K562 (cell line): ENCODE results near the gene FYB1. TPM values are rescaled to one million over a fixed set of nuclear protein-coding genes. Genes with fewer than 3 reads are reported as not detected.

Experiments used
- CBX5 ChIP-seq: IDR thresholded peaks from 2 replicates; pipeline ENCODE4 v1.6.1; 2014; ENCODE audit warnings: low read depth, borderline replicate concordance
- CHD4 ChIP-seq: fragments of 200-600 bp; sonication (generic); IDR thresholded peaks from 3 replicates; pipeline ENCODE4 v1.6.1; 2012; ENCODE audit warnings: low read depth, mild to moderate bottlenecking, mixed read lengths, low read length, inconsistent platforms; ENCODE audit not compliant: insufficient read depth, insufficient replicate concordance, poor library complexity, severe bottlenecking
- ETS1 ChIP-seq: conservative IDR thresholded peaks from 2 replicates; pipeline ENCODE4 v1.6.1; 2011; ENCODE audit warnings: low read depth, mild to moderate bottlenecking, low read length; ENCODE audit not compliant: control insufficient read depth
- GATAD2B ChIP-seq: fragments of 450-650 bp; IDR thresholded peaks from 2 replicates; pipeline ENCODE4 v1.6.1; 2017; ENCODE audit warnings: mild to moderate bottlenecking, borderline replicate concordance
- HCFC1 ChIP-seq: IDR thresholded peaks from 2 replicates; pipeline ENCODE4 v1.6.1; 2012; ENCODE audit warnings: low read depth, low read length, improper control_type of control experiment
- KDM1A ChIP-seq, 2 experiments: fragments of 450-650 bp; IDR thresholded peaks; 2 replicates each; pipeline ENCODE4 v1.6.1; 2016; ENCODE audit warnings: mild to moderate bottlenecking in 2 of 2
- MTF1 ChIP-seq: fragments of 250-450 bp; sonication (Bioruptor Pico); IDR thresholded peaks from 2 replicates; pipeline ENCODE4 v1.9.0; 2021; ENCODE audit warnings: moderate library complexity, mild to moderate bottlenecking, inconsistent platforms, borderline replicate concordance
- NR2C1 ChIP-seq, 2 experiments: fragments of 450-650 bp; IDR thresholded peaks; 2 replicates each; pipeline ENCODE4 v1.6.1; 2017; ENCODE audit warnings: mild to moderate bottlenecking in 2 of 2, antibody characterized with exemption in 1 of 2, inconsistent platforms in 1 of 2, missing compliant biosample characterization in 1 of 2, missing genetic modification characterization in 1 of 2
- NR2C2 ChIP-seq, 2 experiments: fragments of 200-800 bp in 1 of 2; sonication (Bioruptor generic) in 1 of 2; sonication (generic) in 1 of 2; formaldehyde crosslinking in 1 of 2; IDR thresholded peaks; 2 replicates each; pipeline versions ENCODE4 v1.6.1 to v1.8.0; 2016 to 2022; ENCODE audit warnings: mild to moderate bottlenecking in 1 of 2, missing compliant biosample characterization in 1 of 2, missing genetic modification characterization in 1 of 2, missing genetic modification reagents in 1 of 2
- RNF2 ChIP-seq: sonication (generic); IDR thresholded peaks from 2 replicates; pipeline ENCODE4 v1.6.1; 2016
- SMAD3 ChIP-seq: fragments of 450-650 bp; formaldehyde crosslinking; conservative IDR thresholded peaks from 2 replicates; pipeline ENCODE4 v1.4.0; 2020; ENCODE audit warnings: mild to moderate bottlenecking
- SRSF7 ChIP-seq: fragments of 200-400 bp; formaldehyde crosslinking; optimal IDR thresholded peaks from 2 replicates; pipeline ENCODE3; 2017; ENCODE audit warnings: mild to moderate bottlenecking, low read depth, low read length
- TEAD1 ChIP-seq, 2 experiments: fragments of 450-650 bp in 1 of 2; sonication (generic) in 1 of 2; formaldehyde crosslinking; IDR thresholded peaks; 2 replicates each; pipeline versions ENCODE4 v1.4.0 to v1.8.0; 2020 to 2022; ENCODE audit warnings: mild to moderate bottlenecking in 2 of 2, missing genetic modification reagents in 1 of 2
- ZKSCAN1 ChIP-seq: fragments of 150-350 bp; IDR thresholded peaks from 2 replicates; pipeline ENCODE4 v1.6.1; 2016; ENCODE audit warnings: low read depth, low read length
- ZNF407 ChIP-seq: fragments of 450-650 bp; IDR thresholded peaks from 2 replicates; pipeline ENCODE4 v1.6.1; 2016; ENCODE audit warnings: low read depth
- polyA plus RNA-seq, 8 experiments: library from polyadenylated mRNA; depleted of rRNA in 4 of 8; stranded (reverse) in 5 of 8; unstranded in 3 of 8; fragments of >200 nt; fragmentation: Nextera tagmentation in 2 of 8; fragmentation: Illumina TruSeq in 1 of 8; extraction: Ambion mirVana in 2 of 8; extraction: Trizol in 1 of 8; gene quantifications; 2 replicates each; pipeline versions ENCODE4 v1.2.1 to v1.2.3, GENCODE V29; 2011 to 2014; ENCODE audit warnings: inconsistent platforms in 1 of 8, missing spikeins in 1 of 8
- total RNA-seq, 7 experiments: library from RNA; depleted of rRNA in 6 of 7; stranded (reverse); fragments of >200 nt in 6 of 7; fragmentation: Illumina TruSeq in 2 of 7; extraction: Trizol in 2 of 7; gene quantifications; 2 replicates each; pipeline versions ENCODE4 v1.2.1 to v1.2.3, GENCODE V29; 2011 to 2021; ENCODE audit warnings: low replicate concordance in 1 of 7
- TF ChIP-seq, protein P1 (sequence below): sonication (generic); formaldehyde crosslinking; IDR thresholded peaks from 2 replicates; pipeline ENCODE4 v1.8.0; 2022; ENCODE audit warnings: mild to moderate bottlenecking, missing genetic modification reagents

Gene FYB1
- total and polyA plus RNA-seq, 9 of the 15 experiments (the other 6 are each of a cell fraction or from before 2014, with no cell fraction given): 4.7 to 31.5 (median 9.7) TPM

DNA sequence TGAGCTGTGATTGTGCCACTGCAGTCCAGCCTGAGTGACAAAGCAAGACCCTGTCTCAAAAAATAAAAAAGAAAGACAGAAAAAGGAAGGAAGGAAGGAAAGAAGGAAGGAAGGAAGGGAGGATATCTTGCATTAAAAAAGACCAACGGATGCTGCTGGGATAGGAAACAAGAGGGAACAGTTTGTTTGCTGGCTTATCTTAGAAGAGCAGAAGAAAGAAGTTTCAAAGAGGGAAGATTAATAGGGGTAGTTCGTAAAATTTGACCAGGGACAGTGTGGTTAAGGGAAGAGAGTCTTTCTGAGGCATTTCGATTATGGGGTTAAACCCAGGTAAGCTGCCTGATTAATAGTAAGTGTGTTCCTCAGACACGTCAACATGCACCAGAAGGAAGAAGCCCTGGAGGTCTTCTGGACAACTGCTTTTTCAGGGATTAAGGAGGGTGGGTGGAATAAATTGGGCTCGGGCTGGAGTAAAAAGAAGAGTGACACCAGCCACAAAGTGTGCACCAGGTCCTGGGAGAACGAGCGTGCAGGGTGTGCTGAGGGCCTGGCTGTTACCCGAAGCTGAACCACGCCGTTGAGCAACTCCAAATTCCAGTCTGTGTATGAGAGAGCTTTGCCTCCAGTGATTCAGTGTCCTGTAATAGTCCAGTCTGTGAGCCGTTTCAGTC lies 24.8 kb downstream of the FYB1 start (continued):
- no peak for TF ChIP-seq ZNF407
- TF ChIP-seq TEAD1 (CRISPR knock-in tag; IDR thresholded peaks at IDR 0.05): no peak; a peak in 1 of 4 replicates
- peak; percentile 7; the same call in 1 of the 2 replicates for TF ChIP-seq ZKSCAN1
- no peak for TF ChIP-seq SRSF7
- no peak for TF ChIP-seq CHD4
- TF ChIP-seq RNF2: peak; percentile 99
- peak; percentile 4 to 35; a peak in 2 of 4 replicates for TF ChIP-seq KDM1A (IDR thresholded peaks at IDR 0.05)
- TF ChIP-seq MTF1 (CRISPR knock-in tag): no peak
- TF ChIP-seq NR2C2 (CRISPR knock-in tag; IDR thresholded peaks at IDR 0.05): no peak
- no peak for TF ChIP-seq NR2C2 (tag; IDR thresholded peaks at IDR 0.05)
- no peak for TF ChIP-seq ETS1
- peak; percentile 84 for TF ChIP-seq GATAD2B
- TF ChIP-seq, protein P1, sequence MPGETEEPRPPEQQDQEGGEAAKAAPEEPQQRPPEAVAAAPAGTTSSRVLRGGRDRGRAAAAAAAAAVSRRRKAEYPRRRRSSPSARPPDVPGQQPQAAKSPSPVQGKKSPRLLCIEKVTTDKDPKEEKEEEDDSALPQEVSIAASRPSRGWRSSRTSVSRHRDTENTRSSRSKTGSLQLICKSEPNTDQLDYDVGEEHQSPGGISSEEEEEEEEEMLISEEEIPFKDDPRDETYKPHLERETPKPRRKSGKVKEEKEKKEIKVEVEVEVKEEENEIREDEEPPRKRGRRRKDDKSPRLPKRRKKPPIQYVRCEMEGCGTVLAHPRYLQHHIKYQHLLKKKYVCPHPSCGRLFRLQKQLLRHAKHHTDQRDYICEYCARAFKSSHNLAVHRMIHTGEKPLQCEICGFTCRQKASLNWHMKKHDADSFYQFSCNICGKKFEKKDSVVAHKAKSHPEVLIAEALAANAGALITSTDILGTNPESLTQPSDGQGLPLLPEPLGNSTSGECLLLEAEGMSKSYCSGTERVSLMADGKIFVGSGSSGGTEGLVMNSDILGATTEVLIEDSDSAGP (CRISPR knock-in tag): no peak
- no peak for TF ChIP-seq NR2C1 (IDR thresholded peaks at IDR 0.05)
- no peak for TF ChIP-seq NR2C1 (tag; IDR thresholded peaks at IDR 0.05)
- no peak for TF ChIP-seq CBX5
- no peak for TF ChIP-seq HCFC1
- TF ChIP-seq SMAD3: no peak
